ENCODE measurements around the gene TLCD3B.
A peak's percentile ranks its signal among the peaks of the same experiment; 100 is the strongest.

GRCh38 chr16:29995324-29995910 lies 35.7 kb downstream of the TLCD3B start, which contains the start of gene HIRIP3:
- no peak for TF ChIP-seq EZH2 (IDR thresholded peaks at IDR 0.05)
- 0 out of 2 replicates have a peak, but pooled peaks have one; percentile 29 for TF ChIP-seq POLR2AphosphoS5 (IDR thresholded peaks at IDR 0.05; ENCODE audit: borderline replicate concordance, low read depth, low read length)

Data from SK-N-MC (cell line).